Stimulated activated CD4-positive, alpha-beta T cell treated with anti-CD3 and anti-CD28 coated beads, TNF-alpha, amount 100 ng/mL, for 4 hours (primary cell): ENCODE results near the gene RBMS1.

ENCODE experiments used
- DNase-seq, 3 experiments: peaks; one replicate each; pipeline ENCODE4 v3.0.0-alpha.2; 2020; ENCODE audit warnings: low read depth in 3 of 3

RBMS1 gene, protein sequence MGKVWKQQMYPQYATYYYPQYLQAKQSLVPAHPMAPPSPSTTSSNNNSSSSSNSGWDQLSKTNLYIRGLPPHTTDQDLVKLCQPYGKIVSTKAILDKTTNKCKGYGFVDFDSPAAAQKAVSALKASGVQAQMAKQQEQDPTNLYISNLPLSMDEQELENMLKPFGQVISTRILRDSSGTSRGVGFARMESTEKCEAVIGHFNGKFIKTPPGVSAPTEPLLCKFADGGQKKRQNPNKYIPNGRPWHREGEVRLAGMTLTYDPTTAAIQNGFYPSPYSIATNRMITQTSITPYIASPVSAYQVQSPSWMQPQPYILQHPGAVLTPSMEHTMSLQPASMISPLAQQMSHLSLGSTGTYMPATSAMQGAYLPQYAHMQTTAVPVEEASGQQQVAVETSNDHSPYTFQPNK

DNA sequence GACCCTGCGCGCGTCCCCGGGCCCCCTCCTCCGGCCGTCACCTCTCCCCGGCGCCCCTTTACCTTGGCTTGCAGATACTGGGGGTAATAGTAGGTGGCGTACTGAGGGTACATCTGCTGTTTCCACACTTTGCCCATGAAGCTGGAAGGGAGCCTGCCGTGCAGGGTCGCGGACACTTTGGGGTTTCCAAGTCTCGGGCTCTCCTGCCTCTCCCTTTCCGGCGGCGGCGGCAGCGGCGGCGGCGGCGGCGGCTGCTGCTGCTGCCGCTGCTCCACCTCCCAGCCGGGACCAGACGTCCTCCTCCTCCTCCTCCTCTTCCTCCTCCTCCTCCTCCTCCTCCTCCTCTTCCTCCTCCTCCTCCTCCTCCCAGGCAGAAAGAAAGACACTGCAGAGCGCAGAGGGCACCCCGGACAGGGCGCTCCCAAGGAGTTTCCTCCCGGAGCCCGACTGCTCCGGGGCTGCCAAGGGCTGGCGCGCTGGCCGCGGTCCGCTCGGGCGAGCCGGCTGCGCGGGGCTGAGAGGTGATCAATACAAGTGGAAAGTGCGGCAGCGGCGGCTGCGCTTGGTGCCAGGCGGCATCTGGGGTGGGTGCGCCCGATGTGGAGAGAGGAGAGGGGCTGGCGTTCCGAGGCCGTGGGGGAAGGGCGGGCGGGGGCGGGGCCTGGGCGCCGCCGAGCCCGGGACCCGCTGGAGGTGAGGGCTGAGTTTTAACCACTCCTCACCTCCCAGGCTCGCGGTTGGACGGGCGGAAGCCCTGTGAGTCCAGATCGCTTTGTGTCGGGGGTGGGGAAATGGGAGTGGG, at the start of gene RBMS1:
Gene RBMS1, minus strand, starts transcription at position 581 of the 802 bp plus-strand sequence. Its CDS starts 444 bp downstream, at position 137.
- peak; percentile 21 to 28 (median 26) for DNase-seq

DNA sequence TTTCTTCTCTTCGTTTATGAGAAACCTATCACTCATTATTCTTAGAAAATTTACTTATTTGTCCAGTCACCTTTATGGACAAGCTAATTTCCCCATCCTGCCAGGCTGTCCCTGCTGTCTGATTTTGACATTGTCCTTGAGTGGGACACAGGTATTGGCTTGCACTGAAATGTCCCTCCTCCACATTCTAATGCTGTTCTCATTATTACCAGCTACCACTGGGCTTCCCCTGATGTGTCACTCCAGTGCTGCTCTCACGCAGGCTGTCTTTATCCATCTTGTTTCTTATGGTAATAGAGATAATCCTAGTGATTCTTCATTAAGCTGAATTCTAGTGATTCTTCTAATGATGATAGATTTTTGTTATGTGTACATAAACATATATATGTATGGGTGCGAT, 48.1 kb upstream of the RBMS1 start:
- no peak for DNase-seq

DNA sequence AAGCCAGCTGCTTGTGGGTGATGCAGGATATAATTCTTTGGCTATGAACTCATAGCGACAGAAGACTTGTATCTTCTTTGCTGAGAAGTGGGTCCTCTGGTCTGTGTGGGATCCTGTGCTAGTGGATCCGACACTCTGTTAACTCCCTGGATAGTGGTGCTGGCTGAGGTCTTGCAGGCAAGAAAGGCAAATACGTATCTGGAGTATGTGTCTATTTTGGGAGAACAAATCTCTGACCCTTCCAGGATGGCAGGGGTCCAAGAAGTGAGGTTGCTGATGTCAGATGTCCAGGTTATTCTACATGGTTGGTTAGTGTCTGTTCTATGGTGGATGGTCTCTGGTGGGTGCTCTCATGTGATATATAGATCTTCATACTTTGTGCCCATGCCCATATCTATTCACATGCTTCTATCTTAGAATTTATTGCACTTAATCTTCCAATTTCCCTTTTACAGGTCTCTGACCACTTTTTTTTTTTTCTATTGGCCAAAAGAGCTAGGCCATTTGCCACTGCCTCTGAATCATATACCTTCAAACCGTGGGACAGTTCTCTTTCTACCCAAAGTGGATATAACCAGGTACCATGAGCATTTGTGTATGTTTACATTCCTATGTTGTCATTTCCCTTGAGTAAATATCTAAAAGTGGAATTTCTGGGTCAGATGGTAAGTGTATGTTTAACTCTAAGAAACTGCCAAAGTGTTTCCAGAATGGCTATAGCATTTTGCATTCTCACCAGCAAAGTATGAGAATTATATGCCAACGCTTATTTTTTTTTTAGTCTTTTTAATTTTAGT, 45.1 kb upstream of the RBMS1 start:
- DNase-seq, result no peak

DNA sequence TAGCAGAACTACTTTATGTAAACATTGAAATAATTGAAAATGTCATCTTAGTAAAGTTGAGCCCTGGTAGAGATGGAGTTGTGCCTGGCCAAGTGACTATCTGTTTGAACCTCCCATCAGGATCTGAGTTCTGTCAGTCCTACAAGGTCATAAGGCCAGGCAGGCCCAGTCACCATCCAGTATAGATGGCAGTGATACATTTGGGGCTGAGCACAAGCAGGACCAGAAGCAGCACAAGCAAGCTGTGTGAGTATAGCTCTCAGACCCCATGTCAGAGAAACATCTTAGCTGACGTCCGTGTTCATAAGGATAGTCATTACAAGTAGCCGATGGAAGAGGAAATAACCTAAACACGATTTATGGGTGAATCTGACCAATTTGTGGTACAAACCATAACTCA, 44.5 kb upstream of the RBMS1 start:
- no peak for DNase-seq

DNA sequence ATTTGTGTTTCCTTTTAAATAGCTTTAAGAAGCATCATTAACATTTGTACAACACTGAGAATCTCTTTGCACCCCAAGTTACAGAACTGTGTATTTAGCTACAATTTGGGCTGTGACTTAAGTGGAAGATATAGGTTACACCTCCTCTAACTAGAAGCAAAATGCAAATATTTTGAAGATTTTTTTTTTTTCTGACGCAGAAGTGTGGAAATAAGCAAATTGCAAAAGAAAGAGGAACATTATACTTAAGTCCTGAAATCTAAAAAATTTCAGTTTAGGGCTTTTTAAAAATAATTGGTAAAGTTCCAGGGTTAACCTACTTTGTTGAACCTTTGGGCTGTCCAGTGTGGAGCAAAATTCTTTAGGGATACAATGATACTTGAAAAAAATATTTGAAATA, 41.4 kb upstream of the RBMS1 start:
- no peak for DNase-seq

DNA sequence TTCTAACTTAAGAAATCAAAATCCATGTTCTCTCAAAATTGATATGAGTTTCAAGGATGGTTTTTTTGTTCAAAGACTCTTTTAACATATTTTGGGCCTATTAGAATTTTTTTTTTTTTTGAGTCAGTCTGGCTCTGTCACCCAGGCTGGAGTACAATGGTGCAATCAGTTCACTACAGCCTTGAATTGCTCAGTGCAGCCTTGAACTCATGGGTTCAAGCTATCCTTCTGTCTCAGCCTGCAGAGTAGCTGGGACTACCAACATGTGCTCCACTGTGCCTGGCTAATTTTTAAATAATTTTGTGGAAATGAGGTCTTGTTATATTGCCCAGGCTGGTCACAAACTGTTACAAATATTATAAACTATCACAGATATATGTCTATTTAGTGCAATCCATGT, 40.6 kb upstream of the RBMS1 start:
- no peak for DNase-seq

DNA sequence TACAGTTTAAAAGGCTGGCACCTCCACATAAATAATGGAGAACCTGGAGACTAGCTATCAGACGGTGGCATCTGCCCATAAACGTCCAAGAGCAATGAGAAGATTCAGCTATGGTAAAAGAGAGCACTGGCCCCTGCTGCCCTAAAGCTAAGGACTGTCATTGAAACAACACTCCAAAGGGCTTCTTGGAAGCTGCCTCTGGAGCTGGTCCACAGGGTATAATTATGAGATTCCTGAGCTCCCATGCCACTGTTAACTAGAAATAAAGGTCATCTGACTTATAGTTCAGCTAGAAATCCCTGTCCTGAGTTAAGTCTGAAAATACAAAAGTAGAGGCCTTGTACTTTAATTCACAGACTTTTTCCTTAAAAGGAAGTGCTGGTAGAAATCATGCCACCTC, 39.9 kb upstream of the RBMS1 start:
- DNase-seq, result no peak

DNA sequence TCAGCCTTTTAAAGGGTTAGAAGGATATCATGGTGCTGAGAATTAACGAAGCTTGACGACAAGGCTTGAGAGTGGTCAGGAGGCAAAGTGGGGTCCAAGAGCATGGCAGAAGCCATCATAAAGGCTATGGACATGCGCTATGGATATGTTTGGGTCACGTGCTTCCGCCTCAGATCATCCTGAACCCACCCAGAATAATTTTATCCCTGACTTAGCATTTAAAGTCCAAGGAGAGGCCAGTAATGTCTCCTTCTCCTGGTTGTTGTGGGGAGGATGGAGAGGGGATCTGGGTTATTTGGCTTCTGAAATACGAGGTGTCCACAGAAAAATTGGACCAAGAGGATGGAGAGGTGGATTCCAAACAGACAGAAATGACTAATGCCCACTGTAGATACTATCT, 38.8 kb upstream of the RBMS1 start:
- no peak for DNase-seq

DNA sequence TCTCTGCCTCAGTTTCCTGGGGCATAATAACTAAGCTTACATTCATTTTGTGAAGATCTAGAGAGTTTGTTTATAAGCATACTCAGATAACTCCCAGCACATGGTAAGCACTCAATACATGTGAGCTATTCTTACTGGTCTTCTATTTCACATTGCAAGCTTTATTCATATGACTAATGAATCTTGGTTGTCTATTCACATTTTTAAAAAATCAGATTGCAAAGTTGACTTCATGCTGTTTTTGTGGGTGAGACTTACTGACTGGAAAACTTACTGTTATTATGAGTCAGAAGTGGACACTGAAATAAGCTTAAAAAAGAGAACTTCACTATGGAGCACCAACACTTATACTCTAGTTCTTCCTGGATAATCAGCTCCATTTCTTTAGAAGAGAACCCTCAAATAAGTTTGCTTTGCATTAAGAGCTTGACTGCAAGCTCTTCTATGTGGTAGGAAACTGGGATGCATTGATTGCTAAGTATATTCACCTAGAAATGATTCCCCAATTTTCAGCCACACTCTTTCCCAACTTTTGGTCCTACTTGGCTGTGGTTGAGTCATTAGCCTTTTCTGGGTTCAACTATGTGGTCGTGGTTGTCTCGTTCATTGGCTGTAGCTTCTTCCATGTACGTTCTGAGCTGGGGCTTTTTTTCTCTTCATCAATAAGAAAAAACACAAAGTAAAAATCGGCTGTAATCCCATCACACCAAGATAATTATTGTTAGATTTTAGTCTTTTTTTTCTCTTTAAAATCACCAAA, 29.5 kb upstream of the RBMS1 start:
- no peak for DNase-seq

DNA sequence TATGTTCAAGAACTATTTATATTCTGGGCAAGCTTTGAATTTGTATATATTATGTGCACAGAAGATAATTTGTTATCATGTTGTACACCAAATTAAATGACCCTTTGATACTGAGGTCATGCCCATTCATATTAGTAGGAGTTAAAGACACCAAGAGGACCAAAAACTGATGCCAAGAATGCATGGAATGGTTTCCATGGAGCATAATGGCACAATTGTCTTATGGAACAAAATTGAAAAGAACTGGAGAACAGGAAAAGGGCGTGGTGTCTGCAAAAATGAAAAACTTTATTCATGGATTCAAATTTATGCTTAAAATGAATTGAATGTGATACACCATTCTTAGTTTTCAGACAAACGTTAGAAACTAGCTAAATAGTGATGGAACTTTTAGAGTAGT, 24.1 kb upstream of the RBMS1 start:
- DNase-seq, result no peak

DNA sequence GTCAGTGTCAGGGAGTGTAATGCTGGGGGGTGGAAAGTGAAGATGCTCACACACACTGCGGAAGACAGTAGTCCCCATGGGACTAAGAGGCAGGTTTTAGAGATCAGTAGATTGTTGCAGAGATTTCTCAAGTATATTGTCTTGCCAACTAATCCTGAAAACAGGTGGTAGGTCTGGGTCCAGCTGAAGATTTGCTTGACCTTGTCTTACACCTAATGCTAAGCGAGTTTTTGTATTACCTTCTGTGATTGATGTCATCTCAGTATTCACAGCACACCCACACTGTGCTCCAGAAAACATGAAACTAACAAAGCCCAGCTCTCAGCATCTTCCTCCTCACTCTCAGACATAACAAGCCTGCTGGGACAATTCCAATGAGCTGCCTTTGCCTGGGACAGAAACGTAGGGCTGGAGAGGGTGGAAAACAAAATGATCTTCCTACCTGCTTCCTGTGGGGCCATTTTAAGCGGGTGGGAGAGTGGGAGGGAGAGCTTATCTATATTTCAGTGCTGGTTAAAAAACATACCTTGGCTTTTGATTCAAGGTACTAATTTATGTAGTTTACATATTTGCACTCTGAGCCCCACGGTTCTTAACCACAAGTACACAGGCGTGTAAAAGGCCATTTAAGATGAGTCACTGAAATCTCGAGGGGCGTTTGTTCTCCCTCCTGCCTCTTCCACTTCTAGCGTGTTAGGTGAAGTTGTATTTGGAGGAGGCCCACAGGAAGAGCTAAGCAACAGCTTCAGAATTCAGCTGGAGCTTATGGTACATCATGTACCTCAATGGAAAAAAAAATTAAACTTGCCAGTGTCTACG, 23.1 kb upstream of the RBMS1 start:
- no peak for DNase-seq

DNA sequence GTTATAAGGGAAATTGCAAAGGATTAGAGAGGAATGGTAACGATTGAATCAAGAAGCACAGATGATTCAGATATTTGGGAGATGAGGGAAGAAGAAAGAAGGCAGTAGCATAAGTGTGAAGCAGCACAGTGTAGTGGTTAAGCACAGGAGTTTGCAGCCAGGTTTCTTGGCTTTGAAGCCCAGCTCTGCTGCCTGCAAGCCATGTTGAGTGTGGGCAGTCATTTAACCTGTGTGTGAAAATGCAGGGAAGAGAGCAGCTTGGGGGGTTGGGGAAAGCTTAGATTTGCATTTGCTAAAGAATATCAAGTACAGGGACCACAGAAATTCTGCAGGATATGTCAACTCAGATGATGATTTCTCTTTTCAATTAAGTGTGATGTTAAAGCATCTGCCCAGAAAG, 21.5 kb upstream of the RBMS1 start:
- no peak for DNase-seq

DNA sequence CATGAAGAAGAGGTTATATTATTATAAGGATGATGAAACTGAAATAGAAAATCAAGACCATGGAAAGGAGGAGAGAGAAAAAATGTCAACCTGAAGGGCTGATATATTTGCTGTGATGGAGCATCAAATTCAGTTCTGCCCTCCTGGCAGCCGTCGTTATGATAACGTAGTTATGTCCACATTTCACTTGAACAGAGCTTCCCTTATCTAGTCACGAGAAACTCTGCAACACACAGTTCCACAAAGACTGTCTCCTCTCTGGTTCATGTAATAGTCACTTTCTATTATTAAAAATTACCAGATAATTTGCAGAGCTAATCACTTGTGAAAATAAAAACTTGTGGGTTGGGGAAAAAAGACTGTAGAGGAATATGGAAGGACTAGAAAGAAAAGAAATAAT, 19.5 kb upstream of the RBMS1 start:
- no peak for DNase-seq

DNA sequence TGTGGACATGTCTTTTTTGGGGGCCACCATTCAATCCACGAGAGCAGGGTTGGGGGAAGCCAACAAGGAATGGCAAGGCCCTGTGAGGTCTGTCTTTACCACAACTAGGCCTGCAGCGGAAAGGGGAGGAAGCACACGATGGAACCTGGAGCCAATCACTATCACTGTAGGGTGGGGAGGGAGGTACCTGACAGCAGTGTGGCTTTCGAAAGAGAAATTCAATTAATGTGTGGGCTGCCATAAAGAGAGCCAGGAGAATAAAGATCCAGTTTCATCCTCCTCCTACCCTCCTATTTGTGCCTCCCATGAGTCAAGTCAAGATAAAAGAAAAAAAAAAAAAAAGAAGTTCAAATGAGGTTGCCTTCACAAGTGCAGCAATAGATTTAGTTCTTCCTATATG, 18.9 kb upstream of the RBMS1 start:
- no peak for DNase-seq

DNA sequence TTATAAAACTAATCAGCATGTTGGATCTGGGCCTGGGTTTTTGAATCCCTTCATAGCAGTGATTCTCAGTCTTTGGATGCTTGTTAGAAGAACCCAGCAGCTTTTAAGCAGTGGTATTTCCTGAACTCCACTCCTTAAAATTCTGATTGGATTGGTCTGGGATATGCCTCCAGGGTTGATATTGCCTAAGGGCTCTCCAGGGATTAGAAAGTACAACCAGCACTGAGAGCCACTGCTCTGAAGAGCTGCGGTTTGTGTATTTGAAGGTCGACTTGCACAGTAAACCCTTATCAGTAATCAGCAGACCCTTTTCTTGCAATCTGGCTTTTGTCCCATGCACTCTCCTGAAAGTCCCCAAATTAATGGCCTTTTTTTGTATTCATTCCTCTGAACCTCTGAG, 17.0 kb upstream of the RBMS1 start:
- no peak for DNase-seq

DNA sequence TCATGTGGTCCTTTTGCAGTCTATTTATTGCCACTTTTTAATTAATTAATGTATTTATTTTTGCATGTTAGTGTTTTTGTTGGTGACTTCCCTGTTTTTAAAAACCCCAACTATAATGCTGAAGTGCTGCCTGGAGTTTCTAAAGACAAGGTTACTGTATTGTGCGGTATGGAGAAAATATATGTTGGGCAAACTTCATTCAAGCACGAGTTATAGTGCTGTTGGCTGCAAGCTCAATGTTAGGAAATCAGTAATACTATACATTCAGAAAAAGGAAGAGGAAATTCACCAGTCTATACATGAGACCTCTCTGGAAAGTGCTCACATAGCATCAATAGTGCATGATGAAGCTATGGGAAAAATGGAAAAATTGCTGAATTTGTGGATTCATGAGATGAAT, 15.4 kb upstream of the RBMS1 start:
- no peak for DNase-seq

DNA sequence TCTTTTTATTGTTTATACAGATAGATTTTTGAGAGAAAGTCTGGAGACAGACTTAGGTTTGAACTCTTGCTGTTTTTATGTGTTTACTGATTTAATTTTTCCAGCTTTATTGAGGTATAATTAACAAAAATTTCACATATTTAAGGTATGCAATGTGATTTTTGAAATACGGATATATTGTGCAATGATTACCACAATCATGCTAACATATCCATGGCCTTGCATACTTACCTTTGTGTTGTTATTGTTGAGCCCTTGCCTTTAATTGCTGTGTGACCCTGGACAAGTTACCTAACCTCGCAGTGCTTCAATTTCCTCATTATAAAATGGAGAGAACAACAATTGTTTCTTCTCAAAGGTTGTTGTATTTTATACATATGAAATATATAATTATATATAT, 13.9 kb upstream of the RBMS1 start:
- no peak for DNase-seq

DNA sequence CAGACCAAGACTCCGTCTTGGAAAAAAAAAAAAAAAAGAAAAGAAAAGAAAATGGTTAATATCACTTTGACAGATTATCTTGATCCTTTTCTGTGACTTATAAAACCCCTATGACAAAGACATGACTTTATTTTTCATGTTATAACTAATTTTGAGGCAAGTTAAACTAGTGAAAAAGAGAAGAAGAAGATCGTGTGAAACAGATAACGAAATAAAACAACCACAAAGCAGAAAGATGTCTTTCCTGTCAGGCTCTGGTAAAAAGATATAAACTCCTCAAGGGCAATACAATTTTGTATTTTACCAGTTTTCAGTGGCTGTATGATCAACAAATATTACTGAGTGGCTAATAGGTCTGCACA, 13.4 kb upstream of the RBMS1 start:
- DNase-seq, result no peak

DNA sequence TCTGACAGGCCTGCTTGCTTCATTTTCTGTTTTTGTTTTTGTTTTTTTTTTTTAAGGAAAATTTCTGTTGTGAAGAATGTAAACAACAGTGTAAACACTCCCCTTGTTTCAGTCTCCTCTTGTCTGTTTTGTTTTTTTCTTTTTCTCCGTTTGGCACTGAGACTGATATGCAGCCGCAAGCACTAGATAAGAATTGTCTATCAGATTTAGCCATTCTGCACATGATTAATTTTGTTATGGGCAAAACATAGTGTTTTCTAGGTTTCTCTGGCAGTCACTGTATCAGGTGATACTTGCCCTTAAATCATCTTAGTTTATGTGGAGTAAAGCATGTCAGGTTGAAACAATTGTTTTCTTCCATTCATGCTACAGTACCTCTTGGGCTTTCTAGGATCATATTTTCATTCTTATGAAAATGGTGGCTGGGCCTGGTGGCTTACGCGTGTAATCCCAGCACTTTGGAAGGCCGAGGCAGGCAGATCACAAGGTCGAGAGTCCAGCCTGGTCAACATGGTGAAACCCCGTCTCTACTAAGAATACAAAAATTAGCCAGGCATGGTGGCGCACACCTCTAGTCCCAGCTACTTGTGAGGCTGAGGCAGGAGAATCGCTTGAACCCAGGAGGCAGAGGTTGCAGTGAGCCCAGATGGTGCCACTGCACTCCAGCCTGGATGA, 12.9 kb upstream of the RBMS1 start:
- DNase-seq, result no peak

DNA sequence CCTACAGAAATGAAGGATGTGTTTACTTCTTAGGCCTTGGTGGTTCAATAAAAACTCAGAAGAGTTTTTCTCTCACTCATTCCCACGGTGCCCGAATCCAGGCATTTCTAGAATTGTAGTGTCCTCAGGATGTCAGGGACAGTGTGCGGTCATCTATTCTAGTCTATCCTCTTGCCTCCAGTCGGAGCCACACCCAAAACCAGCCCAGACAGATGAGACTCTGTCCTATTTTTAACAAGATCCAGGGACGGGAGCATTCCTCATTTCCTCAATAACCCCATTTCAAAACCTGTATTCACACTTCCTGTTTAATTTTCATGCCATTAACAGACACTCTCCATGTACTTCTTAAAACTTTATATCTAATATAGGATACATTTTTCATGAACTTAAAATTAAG, 11.6 kb upstream of the RBMS1 start:
- no peak for DNase-seq
